Naive thymus-derived CD8-positive, alpha-beta T cell (primary cell): ENCODE results near the gene CACNA1C. TPM values are rescaled to one million over a fixed set of nuclear protein-coding genes. Genes with fewer than 3 reads are reported as not detected.

Experiments used
- ATAC-seq, 2 donors: fragments of 150-1000 bp; cut with Tn5 transposase in 1 of 2; sonication (Bioruptor Pico), chemical (Tn5 transposase) in 1 of 2; 1 replicate in 1 of 2; 2 replicates in 1 of 2; pipeline ENCODE4 v1.10.0; 2021; ENCODE audit warnings: mild to moderate bottlenecking in 2 of 2, moderate library complexity in 2 of 2
- POLR2A ChIA-PET: fragments of 350-600 bp; sonication (Branson Sonifier 250); formaldehyde crosslinking; loops from one replicate; lab custom pipeline; 2021; ENCODE audit warnings: antibody characterized with exemption; lab: Charles Lee
- DNase-seq, 10 donors: peaks; one replicate each; pipeline versions ENCODE4 v3.0.0 to v3.0.0-alpha.2; 2020 to 2022
- H3K27ac Mint-ChIP-seq, 10 donors: one replicate each; pipeline ENCODE4 v1.8.0; 2020 to 2022; ENCODE audit warnings: mild to moderate bottlenecking in 10 of 10, mixed read lengths in 10 of 10, moderate library complexity in 4 of 10, inconsistent platforms in 1 of 10
- H3K27me3 Mint-ChIP-seq, 5 donors: one replicate each; pipeline ENCODE4 v1.8.0; 2021 to 2022; ENCODE audit warnings: mixed read lengths in 5 of 5
- H3K36me3 Mint-ChIP-seq, 3 donors: one replicate each; pipeline ENCODE4 v1.8.0; 2020 to 2022; ENCODE audit warnings: mixed read lengths in 3 of 3, mild to moderate bottlenecking in 2 of 3, inconsistent platforms in 1 of 3
- H3K4me1 Mint-ChIP-seq, 4 donors: one replicate each; pipeline ENCODE4 v1.8.0; 2021 to 2022; ENCODE audit warnings: mixed read lengths in 4 of 4
- H3K4me3 Mint-ChIP-seq, 10 donors: one replicate each; pipeline ENCODE4 v1.8.0; 2020 to 2022; ENCODE audit warnings: mild to moderate bottlenecking in 10 of 10, mixed read lengths in 10 of 10, moderate library complexity in 6 of 10, inconsistent platforms in 1 of 10
- H3K9me3 Mint-ChIP-seq, 9 donors: one replicate each; pipeline ENCODE4 v1.8.0; 2020 to 2022; ENCODE audit warnings: mixed read lengths in 9 of 9, mild to moderate bottlenecking in 3 of 9, inconsistent platforms in 1 of 9, moderate library complexity in 1 of 9
- polyA plus RNA-seq, 3 donors: library from polyadenylated mRNA; unstranded; fragments of 300-500 nt; fragmentation: Illumina TruSeq; gene quantifications; one replicate each; pipeline ENCODE4 v1.2.3, GENCODE V29; 2021
- total RNA-seq, 8 experiments: library from RNA in 2 of 8; stranded (reverse) in 2 of 8; gene quantifications; one replicate each; pipeline ENCODE4 v1.2.3 and lab custom pipeline; 2021 to 2026

The CACNA1C gene
- total and polyA plus RNA-seq, 5 experiments from 2014 or later, result 0.05 to 0.21 (median 0.16) TPM

GRCh38 chr12:2191534-2192153, 138.9 kb downstream of the CACNA1C start:
- no peak for ATAC-seq
- Mint-ChIP-seq H3K36me3 (no peaks in the 10 kb centered on the region), H3K9me3 (no peaks in the 10 kb centered on the region), H3K27me3 (peaks cover 0 to 9% (median 2%) of the 10 kb centered on the region in 5 donors), H3K4me1 (no peaks in the 10 kb centered on the region), H3K27ac (peak overlapping the region in 1 of 10 donors; percentile 77), H3K4me3 (no peak overlapping the region)
- no peak for DNase-seq
- POLR2A ChIA-PET, result no interaction called here

- Mint-ChIP-seq H3K4me3 (no peak overlapping the region), H3K27ac (peak overlapping the region in 1 of 10 donors; percentile 60), H3K36me3 (no peaks in the 10 kb centered on the region), H3K9me3 (no peaks in the 10 kb centered on the region), H3K27me3 (peaks cover 0 to 5% (median 0%) of the 10 kb centered on the region in 5 donors), H3K4me1 (no peaks in the 10 kb centered on the region)
- POLR2A ChIA-PET, result no interaction called here
- no peak for DNase-seq
- no peak for ATAC-seq
These were observed 139.4 kb downstream of the CACNA1C start for GRCh38 chr12:2192231-2192630.

- no peak overlapping the region for H3K27ac Mint-ChIP-seq
- H3K36me3 Mint-ChIP-seq, result no peaks in the 10 kb centered on the region
- H3K4me1 Mint-ChIP-seq, result no peaks in the 10 kb centered on the region
- ATAC-seq (no peak), DNase-seq (no peak)
- peaks cover 0 to 5% (median 0%) of the 10 kb centered on the region in 5 donors for H3K27me3 Mint-ChIP-seq
- H3K4me3 Mint-ChIP-seq, result no peak overlapping the region
- POLR2A ChIA-PET, result interaction anchor here (0.7 kb wide), 1 partner anchor 15 kb away, joined by 3 read pairs; no protein-coding TSS in a partner anchor
- H3K9me3 Mint-ChIP-seq, result no peaks in the 10 kb centered on the region
These were observed 141.3 kb downstream of the CACNA1C start for GRCh38 chr12:2194060-2194459.

- DNase-seq, result no peak
- peak overlapping the region in 1 of 10 donors; percentile 23 for H3K27ac Mint-ChIP-seq
- ATAC-seq, result no peak
- H3K36me3 Mint-ChIP-seq, result no peaks in the 10 kb centered on the region
- H3K27me3 Mint-ChIP-seq, result peaks cover 0 to 5% (median 0%) of the 10 kb centered on the region in 5 donors
- H3K4me1 Mint-ChIP-seq, result no peaks in the 10 kb centered on the region
- H3K9me3 Mint-ChIP-seq, result no peaks in the 10 kb centered on the region
- POLR2A ChIA-PET, result interaction anchor here (0.7 kb wide), 1 partner anchor 14 kb away, joined by 3 read pairs; no protein-coding TSS in a partner anchor
- no peak overlapping the region for H3K4me3 Mint-ChIP-seq
These were observed 141.8 kb downstream of the CACNA1C start for GRCh38 chr12:2194571-2194970.

- Mint-ChIP-seq H3K36me3 (no peaks in the 10 kb centered on the region), H3K4me1 (no peaks in the 10 kb centered on the region), H3K9me3 (no peaks in the 10 kb centered on the region), H3K27me3 (peaks cover 0 to 5% (median 0%) of the 10 kb centered on the region in 5 donors), H3K4me3 (no peak overlapping the region), H3K27ac (no peak overlapping the region)
- ATAC-seq (no peak), DNase-seq (no peak)
- POLR2A ChIA-PET, result no interaction called here
These were observed 142.3 kb downstream of the CACNA1C start for GRCh38 chr12:2195085-2195484.

- POLR2A ChIA-PET, result no interaction called here
- H3K4me1 Mint-ChIP-seq, result no peaks in the 10 kb centered on the region
- H3K36me3 Mint-ChIP-seq, result no peaks in the 10 kb centered on the region
These were observed 145.3 kb downstream of the CACNA1C start for GRCh38 chr12:2198005-2198501.

GRCh38 chr12:2198542-2198941, 145.8 kb downstream of the CACNA1C start:
- no peaks in the 10 kb centered on the region for H3K36me3 Mint-ChIP-seq
- no peak for DNase-seq
- no peak for ATAC-seq
- H3K27me3 Mint-ChIP-seq, result peaks cover 0 to 5% (median 2%) of the 10 kb centered on the region in 5 donors
- no peak overlapping the region for H3K27ac Mint-ChIP-seq
- no peaks in the 10 kb centered on the region for H3K9me3 Mint-ChIP-seq
- no peak overlapping the region for H3K4me3 Mint-ChIP-seq
- POLR2A ChIA-PET, result no interaction called here
- H3K4me1 Mint-ChIP-seq, result no peaks in the 10 kb centered on the region

More at GRCh38 chr12:2198005-2198501, 145.3 kb downstream of the CACNA1C start:
- Mint-ChIP-seq H3K27ac (no peak overlapping the region), H3K9me3 (no peaks in the 10 kb centered on the region), H3K27me3 (peaks cover 0 to 5% (median 0%) of the 10 kb centered on the region in 5 donors), H3K4me3 (no peak overlapping the region)
- ATAC-seq, result no peak
- no peak for DNase-seq

- Mint-ChIP-seq H3K36me3 (peaks cover 0 to 2% (median 0%) of the 10 kb centered on the region in 3 donors), H3K4me3 (no peak overlapping the region), H3K27ac (no peak overlapping the region), H3K4me1 (no peaks in the 10 kb centered on the region), H3K9me3 (peaks cover 0 to 3% (median 0%) of the 10 kb centered on the region in 9 donors), H3K27me3 (peaks cover 0 to 18% (median 2%) of the 10 kb centered on the region in 5 donors)
- POLR2A ChIA-PET, result no interaction called here
- DNase-seq, result no peak
- ATAC-seq, result no peak
These were observed 153.2 kb downstream of the CACNA1C start for GRCh38 chr12:2205996-2206395.

GRCh38 chr12:2208837-2209635, 156.2 kb downstream of the CACNA1C start:
- peaks cover 0 to 3% (median 0%) of the 10 kb centered on the region in 9 donors for H3K9me3 Mint-ChIP-seq
- no peak for DNase-seq
- POLR2A ChIA-PET, result interaction anchor here (0.6 kb wide), 1 partner anchor 15 kb away, joined by 3 read pairs; no protein-coding TSS in a partner anchor

GRCh38 chr12:2211119-2211518, 158.3 kb downstream of the CACNA1C start:
- ATAC-seq, result no peak
- POLR2A ChIA-PET, result no interaction called here
- no peak for DNase-seq
- H3K4me3 Mint-ChIP-seq, result no peak overlapping the region
- no peaks in the 10 kb centered on the region for H3K4me1 Mint-ChIP-seq
- no peaks in the 10 kb centered on the region for H3K36me3 Mint-ChIP-seq
- H3K9me3 Mint-ChIP-seq, result no peaks in the 10 kb centered on the region
- H3K27ac Mint-ChIP-seq, result no peak overlapping the region
- peaks cover 1 to 21% (median 10%) of the 10 kb centered on the region in 5 donors for H3K27me3 Mint-ChIP-seq

More at GRCh38 chr12:2208837-2209635, 156.2 kb downstream of the CACNA1C start:
- Mint-ChIP-seq H3K36me3 (peaks cover 0 to 2% (median 0%) of the 10 kb centered on the region in 3 donors), H3K27ac (no peak overlapping the region), H3K4me1 (no peaks in the 10 kb centered on the region), H3K4me3 (no peak overlapping the region), H3K27me3 (peaks cover 0 to 12% (median 2%) of the 10 kb centered on the region in 5 donors)
- ATAC-seq, result no peak

GRCh38 chr12:2212537-2212936, 159.8 kb downstream of the CACNA1C start:
- Mint-ChIP-seq H3K4me1 (no peaks in the 10 kb centered on the region), H3K27ac (no peak overlapping the region), H3K27me3 (peaks cover 0 to 21% (median 8%) of the 10 kb centered on the region in 5 donors), H3K36me3 (no peaks in the 10 kb centered on the region), H3K9me3 (no peaks in the 10 kb centered on the region), H3K4me3 (no peak overlapping the region)
- POLR2A ChIA-PET, result no interaction called here
- no peak for DNase-seq
- ATAC-seq, result no peak

GRCh38 chr12:2212971-2213869, 160.4 kb downstream of the CACNA1C start:
- no peak for DNase-seq
- no peaks in the 10 kb centered on the region for H3K36me3 Mint-ChIP-seq
- no peak for ATAC-seq
- no peak overlapping the region for H3K4me3 Mint-ChIP-seq
- peaks cover 1 to 21% (median 8%) of the 10 kb centered on the region in 5 donors for H3K27me3 Mint-ChIP-seq
- no peaks in the 10 kb centered on the region for H3K9me3 Mint-ChIP-seq
- no peaks in the 10 kb centered on the region for H3K4me1 Mint-ChIP-seq
- POLR2A ChIA-PET, result interaction anchor here (0.5 kb wide), 1 partner anchor 11 kb away, joined by 3 read pairs; no protein-coding TSS in a partner anchor
- no peak overlapping the region for H3K27ac Mint-ChIP-seq
